Testis (tissue), 2 donors: ENCODE measurements around the gene KIF26A.

Experiments used
- POLR2A ChIP-seq: fragments of 450-650 bp; IDR thresholded peaks from one replicate; pipeline ENCODE4 v1.6.1; 2017; ENCODE audit warnings: antibody characterized with exemption, mild to moderate bottlenecking, moderate library complexity
- TF ChIP-seq, protein P1 (sequence below), 3 experiments: fragments of 450-650 bp in 2 of 3; fragments of 200-600 bp in 1 of 3; sonication (generic) in 1 of 3; IDR thresholded peaks; one replicate each; pipeline ENCODE4 v1.5.1; 2016 to 2019; ENCODE audit warnings: antibody characterized with exemption in 3 of 3, mild to moderate bottlenecking in 2 of 3, moderate library complexity in 1 of 3

- TF ChIP-seq, protein P1, sequence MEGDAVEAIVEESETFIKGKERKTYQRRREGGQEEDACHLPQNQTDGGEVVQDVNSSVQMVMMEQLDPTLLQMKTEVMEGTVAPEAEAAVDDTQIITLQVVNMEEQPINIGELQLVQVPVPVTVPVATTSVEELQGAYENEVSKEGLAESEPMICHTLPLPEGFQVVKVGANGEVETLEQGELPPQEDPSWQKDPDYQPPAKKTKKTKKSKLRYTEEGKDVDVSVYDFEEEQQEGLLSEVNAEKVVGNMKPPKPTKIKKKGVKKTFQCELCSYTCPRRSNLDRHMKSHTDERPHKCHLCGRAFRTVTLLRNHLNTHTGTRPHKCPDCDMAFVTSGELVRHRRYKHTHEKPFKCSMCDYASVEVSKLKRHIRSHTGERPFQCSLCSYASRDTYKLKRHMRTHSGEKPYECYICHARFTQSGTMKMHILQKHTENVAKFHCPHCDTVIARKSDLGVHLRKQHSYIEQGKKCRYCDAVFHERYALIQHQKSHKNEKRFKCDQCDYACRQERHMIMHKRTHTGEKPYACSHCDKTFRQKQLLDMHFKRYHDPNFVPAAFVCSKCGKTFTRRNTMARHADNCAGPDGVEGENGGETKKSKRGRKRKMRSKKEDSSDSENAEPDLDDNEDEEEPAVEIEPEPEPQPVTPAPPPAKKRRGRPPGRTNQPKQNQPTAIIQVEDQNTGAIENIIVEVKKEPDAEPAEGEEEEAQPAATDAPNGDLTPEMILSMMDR (IDR thresholded peaks at IDR 0.05), result no peak
- no peak for TF ChIP-seq POLR2A
Observed at GRCh38 chr14:104175811-104176210, 37.4 kb downstream of the KIF26A start.
